OCI-LY3 (cell line): Measurements from ENCODE around the gene FAM174B.

ENCODE experiments used
- H2AFZ ChIP-seq: fragments of 200-600, 300-600 bp; shearing (Covaris generic); 2 replicates; pipeline ENCODE4 v1.6.0; 2014; ENCODE audit warnings: antibody characterized with exemption, low read depth, low read length
- H3K27ac ChIP-seq: fragments of 200-600, 300-600 bp; sonication (generic); 2 replicates; pipeline ENCODE4 v1.5.1; 2014; ENCODE audit warnings: mild to moderate bottlenecking, low read length, moderate library complexity, mixed read lengths
- H3K27me3 ChIP-seq: fragments of 200-600, 300-600 bp; sonication (generic); 2 replicates; pipeline ENCODE4 v1.6.1; 2014; ENCODE audit warnings: low read depth, low read length, mixed read lengths
- H3K36me3 ChIP-seq: fragments of 200-600, 300-600 bp; sonication (generic); replicated peaks from 2 replicates; pipeline ENCODE3; 2014; ENCODE audit warnings: low read depth, low read length, mixed read lengths
- H3K4me1 ChIP-seq: fragments of 300-600, 200-600 bp; sonication (generic); 2 replicates; pipeline ENCODE4 v1.6.1; 2014; ENCODE audit warnings: low read length, mixed read lengths
- H3K4me2 ChIP-seq: fragments of 200-600, 300-600 bp; sonication (generic); 2 replicates; pipeline ENCODE4 v1.6.1; 2014; ENCODE audit warnings: low read length, mixed read lengths
- H3K4me3 ChIP-seq: fragments of 300-600, 200-600 bp; sonication (generic); 2 replicates; pipeline ENCODE4 v1.5.1; 2014; ENCODE audit warnings: antibody characterized with exemption, mild to moderate bottlenecking, low read length, moderate library complexity
- H3K79me2 ChIP-seq: fragments of 300-600, 200-600 bp; shearing (Covaris generic); 2 replicates; pipeline ENCODE4 v1.6.1; 2014; ENCODE audit warnings: mild to moderate bottlenecking, low read length, mixed read lengths
- H3K9ac ChIP-seq: fragments of 300-600, 200-600 bp; shearing (Covaris generic); 2 replicates; pipeline ENCODE4 v1.6.0; 2014; ENCODE audit warnings: mild to moderate bottlenecking, low read length, moderate library complexity
- H3K9me3 ChIP-seq: fragments of 200-600, 300-600 bp; shearing (Covaris generic); 2 replicates; pipeline ENCODE4 v1.6.1; 2014; ENCODE audit warnings: low read length, mixed read lengths; ENCODE audit not compliant: insufficient read depth
- H4K20me1 ChIP-seq: fragments of 200-600, 300-600 bp; sonication (generic); 2 replicates; pipeline ENCODE4 v1.6.1; 2016; ENCODE audit warnings: low read length, mixed read lengths; ENCODE audit not compliant: insufficient read depth
- EZH2phosphoT487 ChIP-seq: fragments of 200-600 bp; shearing (Covaris generic); IDR thresholded peaks from 2 replicates; pipeline ENCODE4 v1.6.1; 2018; ENCODE audit warnings: antibody characterized with exemption, mixed run types, low read depth
- TF ChIP-seq, protein P1 (sequence below): fragments of 200-600, 300-600 bp; sonication (generic); IDR thresholded peaks from 2 replicates; pipeline ENCODE4 v1.5.1; 2014; ENCODE audit warnings: antibody characterized with exemption, low read length, low read depth

The FAM174B gene

DNA sequence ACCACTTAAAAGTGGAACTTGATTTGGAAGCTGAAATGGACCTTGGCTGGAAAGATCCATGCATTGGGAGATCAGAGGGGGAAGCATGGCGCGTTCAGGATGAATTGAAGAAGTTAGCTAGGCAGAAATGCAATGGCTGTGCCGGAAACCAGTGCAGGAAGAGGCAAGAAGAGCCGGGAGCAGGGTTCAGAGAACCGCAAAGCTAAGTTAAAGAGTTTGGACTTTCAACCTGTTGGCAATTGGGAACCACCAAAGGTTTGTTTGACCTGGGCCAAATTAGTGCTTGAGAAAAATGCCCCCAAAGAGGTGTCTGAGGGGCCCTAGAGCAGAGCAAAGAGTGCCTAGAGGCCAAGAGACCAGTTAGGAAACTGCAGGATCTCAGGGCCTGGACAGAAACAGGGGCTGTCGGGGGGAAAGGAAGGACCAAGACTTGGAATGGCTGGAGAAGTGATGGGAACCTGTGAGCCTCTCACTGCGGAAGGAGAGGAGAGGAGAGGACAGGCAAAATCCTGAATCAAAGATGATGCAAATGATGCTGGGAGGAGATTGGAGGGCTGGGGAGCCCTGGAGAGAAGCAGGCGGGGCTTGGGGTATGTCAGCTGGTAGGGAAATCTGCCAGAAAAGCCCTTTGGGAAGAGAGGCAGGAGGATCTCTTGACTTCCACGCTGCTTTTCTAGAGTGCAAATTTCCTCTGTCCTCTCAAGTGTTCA lies 49.3 kb downstream of the FAM174B start:
- Histone ChIP-seq H3K9me3 (no peaks in the 10 kb centered on the region), H3K27me3 (peaks cover 54% of the 10 kb centered on the region), H3K4me3 (no peak overlapping the region), H3K27ac (no peak overlapping the region), H3K4me2 (no peak overlapping the region), H4K20me1 (no peaks in the 10 kb centered on the region), H2AFZ (no peak overlapping the region), H3K79me2 (no peaks in the 10 kb centered on the region), H3K9ac (no peak overlapping the region), H3K4me1 (no peaks in the 10 kb centered on the region), H3K36me3 (no peaks in the 10 kb centered on the region)
- TF ChIP-seq EZH2phosphoT487 = no peak
- TF ChIP-seq, protein P1, sequence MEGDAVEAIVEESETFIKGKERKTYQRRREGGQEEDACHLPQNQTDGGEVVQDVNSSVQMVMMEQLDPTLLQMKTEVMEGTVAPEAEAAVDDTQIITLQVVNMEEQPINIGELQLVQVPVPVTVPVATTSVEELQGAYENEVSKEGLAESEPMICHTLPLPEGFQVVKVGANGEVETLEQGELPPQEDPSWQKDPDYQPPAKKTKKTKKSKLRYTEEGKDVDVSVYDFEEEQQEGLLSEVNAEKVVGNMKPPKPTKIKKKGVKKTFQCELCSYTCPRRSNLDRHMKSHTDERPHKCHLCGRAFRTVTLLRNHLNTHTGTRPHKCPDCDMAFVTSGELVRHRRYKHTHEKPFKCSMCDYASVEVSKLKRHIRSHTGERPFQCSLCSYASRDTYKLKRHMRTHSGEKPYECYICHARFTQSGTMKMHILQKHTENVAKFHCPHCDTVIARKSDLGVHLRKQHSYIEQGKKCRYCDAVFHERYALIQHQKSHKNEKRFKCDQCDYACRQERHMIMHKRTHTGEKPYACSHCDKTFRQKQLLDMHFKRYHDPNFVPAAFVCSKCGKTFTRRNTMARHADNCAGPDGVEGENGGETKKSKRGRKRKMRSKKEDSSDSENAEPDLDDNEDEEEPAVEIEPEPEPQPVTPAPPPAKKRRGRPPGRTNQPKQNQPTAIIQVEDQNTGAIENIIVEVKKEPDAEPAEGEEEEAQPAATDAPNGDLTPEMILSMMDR = no peak

DNA sequence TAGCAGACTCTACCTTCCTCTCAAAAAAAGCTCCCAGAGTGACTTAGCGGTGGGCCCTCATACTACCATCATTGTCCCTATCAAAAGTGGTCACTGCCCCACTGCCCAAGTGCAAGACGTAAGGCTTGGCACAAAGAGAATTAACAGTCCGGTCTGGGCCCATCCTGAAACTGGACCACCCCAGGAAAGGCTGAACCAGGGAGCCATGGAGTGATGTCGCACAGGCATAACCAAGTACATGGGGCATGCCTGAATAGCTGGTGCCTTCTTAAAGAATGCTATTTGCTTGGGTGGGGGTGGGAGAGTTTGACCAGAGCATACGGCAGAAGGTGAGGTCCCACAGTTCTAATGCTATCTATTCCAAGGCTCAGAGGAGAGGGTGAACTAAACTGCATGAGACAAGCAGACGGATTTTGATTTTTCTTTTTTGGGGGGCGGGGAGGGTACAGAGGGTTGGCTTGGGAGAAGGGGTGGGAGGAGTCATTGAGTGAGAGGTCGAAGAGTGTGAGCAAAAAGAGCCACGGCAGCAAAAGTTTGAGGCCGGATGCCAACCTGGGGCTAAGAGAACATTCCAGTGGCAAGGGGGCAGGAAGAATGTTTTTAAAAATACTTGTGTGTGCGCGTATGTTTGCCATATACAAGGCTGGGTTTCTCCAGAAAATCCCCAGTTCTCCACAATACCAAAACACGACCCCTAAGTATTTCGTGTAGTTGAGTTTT lies 50.2 kb downstream of the FAM174B start:
- TF ChIP-seq, protein P1 = no peak
- no peak for TF ChIP-seq EZH2phosphoT487
- no peak overlapping the region for H3K27ac ChIP-seq
- H3K9ac ChIP-seq = no peak overlapping the region
- H3K4me1 ChIP-seq = no peaks in the 10 kb centered on the region
- H3K79me2 ChIP-seq = no peaks in the 10 kb centered on the region
- no peaks in the 10 kb centered on the region for H3K9me3 ChIP-seq
- H4K20me1 ChIP-seq = no peaks in the 10 kb centered on the region
- peaks cover 63% of the 10 kb centered on the region for H3K27me3 ChIP-seq
- no peak overlapping the region for H3K4me3 ChIP-seq
- no peak overlapping the region for H3K4me2 ChIP-seq
- H3K36me3 ChIP-seq = no peaks in the 10 kb centered on the region
- H2AFZ ChIP-seq = no peak overlapping the region

DNA sequence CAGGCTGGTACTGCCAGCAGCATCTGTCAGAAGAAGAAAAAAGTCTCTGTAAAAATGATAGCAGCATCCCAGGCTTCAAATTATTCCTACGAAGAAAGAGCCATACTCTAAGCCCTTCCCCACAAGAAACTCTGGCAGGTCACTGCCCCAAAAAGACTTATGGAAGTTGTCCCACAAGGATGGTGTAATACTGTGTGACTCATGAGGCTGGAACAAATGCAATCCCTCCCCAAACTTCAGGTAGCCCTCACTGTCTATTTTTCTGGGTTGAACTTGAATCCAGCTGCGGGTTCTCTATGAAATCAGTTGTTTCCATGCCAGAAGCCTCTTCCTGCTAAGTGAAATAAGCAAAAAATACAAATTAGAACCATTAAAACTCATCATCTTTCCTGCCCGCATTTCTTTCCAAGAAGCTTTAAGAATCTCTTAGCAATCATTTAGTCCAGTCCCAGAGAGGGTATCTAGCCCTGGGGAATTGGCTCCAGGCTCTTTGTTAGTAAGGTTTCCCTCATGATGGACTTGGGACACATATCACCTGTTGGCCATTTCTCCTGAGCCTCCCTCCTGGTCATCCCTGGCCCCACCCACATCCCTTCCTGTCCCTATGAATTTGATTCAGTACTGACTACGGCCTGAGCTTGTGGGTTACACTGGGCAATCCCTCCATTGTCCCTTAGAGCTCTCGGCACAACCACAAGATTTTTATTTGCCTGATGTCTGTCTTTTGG lies 51.7 kb downstream of the FAM174B start:
- Histone ChIP-seq H2AFZ (no peak overlapping the region), H3K9me3 (no peaks in the 10 kb centered on the region), H3K27me3 (peaks cover 76% of the 10 kb centered on the region)

More for the DNA sequence above, 51.7 kb downstream of the FAM174B start:
- TF ChIP-seq, protein P1 = no peak
- no peak for TF ChIP-seq EZH2phosphoT487
- no peaks in the 10 kb centered on the region for H4K20me1 ChIP-seq
- H3K79me2 ChIP-seq = no peaks in the 10 kb centered on the region
- H3K4me3 ChIP-seq = no peak overlapping the region
- H3K9ac ChIP-seq = no peak overlapping the region
- no peak overlapping the region for H3K4me2 ChIP-seq
- no peak overlapping the region for H3K27ac ChIP-seq
- no peaks in the 10 kb centered on the region for H3K4me1 ChIP-seq
- no peaks in the 10 kb centered on the region for H3K36me3 ChIP-seq
